ENCODE measurements around the gene CDKAL1.

- TF ChIP-seq EZH2 (IDR thresholded peaks at IDR 0.05; ENCODE audit: low read depth) (no peak), CTCF (conservative IDR thresholded peaks at IDR 0.05) (no peak)
These were observed 457.7 kb downstream of the CDKAL1 start for GRCh38 chr6:20991910-20992309.
